Esophagus squamous epithelium (tissue), 5 donors: Measurements from ENCODE around the gene JAZF1. TPM values are rescaled to one million over a fixed set of nuclear protein-coding genes. Genes with fewer than 3 reads are reported as not detected.
A peak's percentile ranks its signal among the peaks of the same experiment; 100 is the strongest.

ENCODE experiments used
- DNase-seq: peaks from one replicate; lab custom pipeline; 2025; lab: John Stamatoyannopoulos, UW
- H3K27ac ChIP-seq, 4 donors: fragments of 200-600 bp; sonication (generic); one replicate each; pipeline ENCODE4 v1.5.1; 2016 to 2019; ENCODE audit warnings: mild to moderate bottlenecking in 1 of 4
- H3K27me3 ChIP-seq, 4 donors: fragments of 200-600 bp; sonication (generic); 1 replicate in 3 of 4; 2 replicates in 1 of 4; pipeline versions ENCODE4 v1.5.1 to v1.6.0; 2017 to 2021; ENCODE audit warnings: antibody characterized with exemption in 1 of 4
- H3K36me3 ChIP-seq, 3 donors: fragments of 200-600 bp; sonication (generic); one replicate each; pipeline ENCODE4 v1.5.1; 2016 to 2019
- H3K4me1 ChIP-seq, 3 donors: fragments of 200-600 bp; sonication (generic); one replicate each; pipeline ENCODE4 v1.5.1; 2017 to 2019
- H3K4me3 ChIP-seq, 4 donors: fragments of 200-600 bp; sonication (generic); 1 replicate in 3 of 4; 2 replicates in 1 of 4; pipeline ENCODE4 v1.5.1; 2016 to 2019; ENCODE audit warnings: mild to moderate bottlenecking in 2 of 4, moderate library complexity in 1 of 4
- H3K9me3 ChIP-seq, 3 donors: fragments of 200-600 bp; sonication (generic); one replicate each; pipeline ENCODE4 v1.5.1; 2016 to 2019
- CTCF ChIP-seq, 6 experiments: fragments of 450-650 bp in 4 of 6; fragments of 200-600 bp in 2 of 6; sonication (generic) in 2 of 6; IDR thresholded peaks; one replicate each; pipeline ENCODE4 v1.5.1; 2016 to 2019; ENCODE audit warnings: antibody characterized with exemption in 6 of 6, mild to moderate bottlenecking in 4 of 6, moderate library complexity in 4 of 6
- POLR2A ChIP-seq, 4 donors: fragments of 450-650 bp; IDR thresholded peaks; one replicate each; pipeline ENCODE4 v1.6.1; 2017; ENCODE audit warnings: antibody characterized with exemption in 4 of 4, mild to moderate bottlenecking in 4 of 4, moderate library complexity in 3 of 4
- WGBS, 2 donors: methylation state at CpG; one replicate each; pipeline ENCODE4 v1.1.5; 2018; 5-methylcytosine and 5-hydroxymethylcytosine counted together
- intact Hi-C: fragments of 100-400 bp; cut with DNase I; formaldehyde crosslinking; loops from one replicate; pipeline ENCODE4 v1.15.0; 2022
- total RNA-seq, 4 donors: library from RNA; depleted of rRNA; stranded (reverse); fragments of >200 nt; gene quantifications; one replicate each; pipeline ENCODE4 v1.1.0, GENCODE V29; 2016
- donor health status: DM: yes; HTN: yes; CAD: no.

JAZF1 gene
- total RNA-seq, 4 donors from 2014 or later = 1.3 to 8.6 (median 2.0) TPM

GRCh38 chr7:28126410-28127041, 54.1 kb downstream of the JAZF1 start:
- TF ChIP-seq CTCF (IDR thresholded peaks at IDR 0.05) (no peak), POLR2A (IDR thresholded peaks at IDR 0.05) (no peak)
- DNase-seq = no peak
- WGBS, 2 donors = 83 to 86% methylated on average over 5 of the region's 5 CpGs
- peaks cover 0 to 14% (median 3%) of the 10 kb centered on the region in 3 donors for H3K4me1 ChIP-seq
- H3K36me3 ChIP-seq = no peaks in the 10 kb centered on the region
- peak overlapping the region in 2 of 4 donors; percentile 23 to 46 for H3K27ac ChIP-seq
- intact Hi-C loops = no loop called here
- H3K4me3 ChIP-seq = no peak overlapping the region
- H3K27me3 ChIP-seq = no peaks in the 10 kb centered on the region
- no peaks in the 10 kb centered on the region for H3K9me3 ChIP-seq

GRCh38 chr7:28125431-28126409, 54.9 kb downstream of the JAZF1 start:
- Histone ChIP-seq H3K9me3 (no peaks in the 10 kb centered on the region), H3K27me3 (no peaks in the 10 kb centered on the region), H3K4me1 (peaks cover 0 to 14% (median 3%) of the 10 kb centered on the region in 3 donors), H3K36me3 (no peaks in the 10 kb centered on the region), H3K4me3 (no peak overlapping the region), H3K27ac (peak overlapping the region in 2 of 4 donors; percentile 23 to 70)
- no peak for DNase-seq
- intact Hi-C loops = no loop called here
- 80% methylated on average over 4 of the region's 4 CpGs for WGBS, 2 donors
- no peak for TF ChIP-seq POLR2A (IDR thresholded peaks at IDR 0.05)
- TF ChIP-seq CTCF (IDR thresholded peaks at IDR 0.05) = no peak

- no peaks in the 10 kb centered on the region for H3K27me3 ChIP-seq
- no peaks in the 10 kb centered on the region for H3K36me3 ChIP-seq
- 76 to 78% methylated on average over 2 of the region's 2 CpGs for WGBS, 2 donors
- peaks cover 0 to 14% (median 3%) of the 10 kb centered on the region in 3 donors for H3K4me1 ChIP-seq
- TF ChIP-seq CTCF (IDR thresholded peaks at IDR 0.05) (no peak), POLR2A (IDR thresholded peaks at IDR 0.05) (no peak)
- intact Hi-C loops = no loop called here
- no peaks in the 10 kb centered on the region for H3K9me3 ChIP-seq
- no peak for DNase-seq
- no peak overlapping the region for H3K4me3 ChIP-seq
- no peak overlapping the region for H3K27ac ChIP-seq
These were observed 56.2 kb downstream of the JAZF1 start for GRCh38 chr7:28124413-28124812.

GRCh38 chr7:28123752-28124151, 56.8 kb downstream of the JAZF1 start:
- TF ChIP-seq CTCF (IDR thresholded peaks at IDR 0.05) = no peak
- TF ChIP-seq POLR2A (IDR thresholded peaks at IDR 0.05) = no peak
- H3K4me1 ChIP-seq = peaks cover 0 to 14% (median 3%) of the 10 kb centered on the region in 3 donors
- no peaks in the 10 kb centered on the region for H3K36me3 ChIP-seq
- 67 to 98% methylated on average over 4 to 5 of the region's 5 CpGs for WGBS, 2 donors
- H3K27me3 ChIP-seq = no peaks in the 10 kb centered on the region
- H3K9me3 ChIP-seq = no peaks in the 10 kb centered on the region
- no peak overlapping the region for H3K4me3 ChIP-seq
- intact Hi-C loops = no loop called here
- H3K27ac ChIP-seq = no peak overlapping the region
- DNase-seq = no peak

- Histone ChIP-seq H3K4me1 (peaks cover 0 to 13% (median 3%) of the 10 kb centered on the region in 3 donors), H3K27ac (no peak overlapping the region), H3K9me3 (no peaks in the 10 kb centered on the region), H3K4me3 (no peak overlapping the region), H3K36me3 (no peaks in the 10 kb centered on the region), H3K27me3 (no peaks in the 10 kb centered on the region)
- no peak for DNase-seq
- intact Hi-C loops = no loop called here
- WGBS, 2 donors = 93 to 96% methylated on average over 5 of the region's 5 CpGs
- no peak for TF ChIP-seq CTCF (IDR thresholded peaks at IDR 0.05)
- no peak for TF ChIP-seq POLR2A (IDR thresholded peaks at IDR 0.05)
These were observed 59.1 kb downstream of the JAZF1 start for GRCh38 chr7:28121496-28121895.
